Mammary epithelial cell (primary cell): ENCODE data around the gene KIRREL3.

Source experiments
- CTCF ChIP-seq, 2 donors: IDR thresholded peaks in 1 of 2; conservative IDR thresholded peaks in 1 of 2; 2 replicates each; pipeline ENCODE4 v1.5.1; 2011 to 2012; ENCODE audit warnings: inconsistent platforms in 2 of 2, low read length in 2 of 2, mild to moderate bottlenecking in 2 of 2, control low read depth in 1 of 2, low read depth in 1 of 2; ENCODE audit not compliant: insufficient read depth in 1 of 2; ENCODE audit errors: extremely low read depth in 1 of 2
- EZH2 ChIP-seq: IDR thresholded peaks from 2 replicates; pipeline ENCODE4 v1.6.1; 2012; ENCODE audit warnings: low read length, inconsistent platforms, borderline replicate concordance

GRCh38 chr11:126926376-126926791, 74.2 kb downstream of the KIRREL3 start:
- TF ChIP-seq CTCF (conservative IDR thresholded peaks at IDR 0.05 in 1 of 2, IDR thresholded peaks at IDR 0.05 in 1 of 2; ENCODE audit: extremely low read depth in 1 of 2, insufficient read depth in 1 of 2, low read depth in 1 of 2, low read length in 2 of 2) (no peak), EZH2 (no peak)
